ENCODE measurements around the gene CD44.
"Not testable (repeated sequence)": the region's sequence is repeated elsewhere in the genome, so short reads cannot be mapped to it uniquely, and the experiment has no call there.

CD44 gene

GRCh38 chr11:35225946-35226520, 87.1 kb downstream of the CD44 start:
- Histone ChIP-seq H3K4me1 (ENCODE audit: control insufficient read depth, low read length) (no peaks in the 10 kb centered on the region), H3K27ac (ENCODE audit: low read depth, low read length) (no peak overlapping the region), H3F3A (ENCODE audit: control insufficient read depth, insufficient read depth) (no peaks in the 10 kb centered on the region), H3K27me3 (ENCODE audit: control insufficient read depth, low read length) (no peaks in the 10 kb centered on the region), H3K79me2 (ENCODE audit: control insufficient read depth, low read length) (no peaks in the 10 kb centered on the region), H3K9me3 (ENCODE audit: control insufficient read depth, insufficient read depth, low read length) (no peaks in the 10 kb centered on the region), H3K9me2 (replicated peaks; ENCODE audit: control insufficient read depth, low read length) (no peaks in the 10 kb centered on the region), H3K4me2 (ENCODE audit: low read length) (no peak overlapping the region), H3K4me3 (ENCODE audit: low read length) (no peak overlapping the region), H4K20me1 (ENCODE audit: control insufficient read depth, insufficient read depth, low read depth, low read length) (no peaks in the 10 kb centered on the region), H3K36me3 (ENCODE audit: control insufficient read depth, low read length) (no peaks in the 10 kb centered on the region)
- TF ChIP-seq EZH2phosphoT487 (IDR thresholded peaks at IDR 0.05; ENCODE audit: borderline replicate concordance, low read length): no peak
- TF ChIP-seq, protein P1, sequence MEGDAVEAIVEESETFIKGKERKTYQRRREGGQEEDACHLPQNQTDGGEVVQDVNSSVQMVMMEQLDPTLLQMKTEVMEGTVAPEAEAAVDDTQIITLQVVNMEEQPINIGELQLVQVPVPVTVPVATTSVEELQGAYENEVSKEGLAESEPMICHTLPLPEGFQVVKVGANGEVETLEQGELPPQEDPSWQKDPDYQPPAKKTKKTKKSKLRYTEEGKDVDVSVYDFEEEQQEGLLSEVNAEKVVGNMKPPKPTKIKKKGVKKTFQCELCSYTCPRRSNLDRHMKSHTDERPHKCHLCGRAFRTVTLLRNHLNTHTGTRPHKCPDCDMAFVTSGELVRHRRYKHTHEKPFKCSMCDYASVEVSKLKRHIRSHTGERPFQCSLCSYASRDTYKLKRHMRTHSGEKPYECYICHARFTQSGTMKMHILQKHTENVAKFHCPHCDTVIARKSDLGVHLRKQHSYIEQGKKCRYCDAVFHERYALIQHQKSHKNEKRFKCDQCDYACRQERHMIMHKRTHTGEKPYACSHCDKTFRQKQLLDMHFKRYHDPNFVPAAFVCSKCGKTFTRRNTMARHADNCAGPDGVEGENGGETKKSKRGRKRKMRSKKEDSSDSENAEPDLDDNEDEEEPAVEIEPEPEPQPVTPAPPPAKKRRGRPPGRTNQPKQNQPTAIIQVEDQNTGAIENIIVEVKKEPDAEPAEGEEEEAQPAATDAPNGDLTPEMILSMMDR (IDR thresholded peaks at IDR 0.05; ENCODE audit: low read depth, low read length, poor library complexity, severe bottlenecking): no peak

DNA sequence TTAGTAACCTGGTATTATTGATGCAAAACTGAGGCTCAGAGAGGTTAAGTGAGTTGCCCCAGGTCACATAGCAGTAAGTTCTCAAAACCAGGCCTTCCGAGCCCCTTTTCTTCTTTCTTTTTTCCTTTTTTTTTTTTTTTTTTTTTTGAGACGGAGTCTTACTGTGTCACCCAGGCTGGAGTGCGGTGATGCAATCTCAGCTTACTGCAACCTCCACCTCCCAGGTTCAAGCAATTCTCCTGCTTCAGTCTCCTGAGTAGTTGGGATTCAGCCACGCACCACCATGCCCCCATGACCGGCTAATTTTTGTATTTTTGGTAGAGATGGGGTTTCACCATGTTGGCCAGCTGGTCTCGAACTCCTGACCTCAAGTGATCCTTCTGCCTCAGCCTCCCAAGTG, 87.8 kb downstream of the CD44 start:
- not testable (repeated sequence) for H3K9me3 ChIP-seq (ENCODE audit: control insufficient read depth, insufficient read depth, low read length); H3K27me3 ChIP-seq (ENCODE audit: control insufficient read depth, low read length); H3K79me2 ChIP-seq (ENCODE audit: control insufficient read depth, low read length); H3K4me3 ChIP-seq (ENCODE audit: low read length); H4K20me1 ChIP-seq (ENCODE audit: control insufficient read depth, insufficient read depth, low read depth, low read length); H3F3A ChIP-seq (ENCODE audit: control insufficient read depth, insufficient read depth); H3K9me2 ChIP-seq (replicated peaks; ENCODE audit: control insufficient read depth, low read length); H3K36me3 ChIP-seq (ENCODE audit: control insufficient read depth, low read length); H3K27ac ChIP-seq (ENCODE audit: low read depth, low read length); H3K4me2 ChIP-seq (ENCODE audit: low read length); H3K4me1 ChIP-seq (ENCODE audit: control insufficient read depth, low read length)

DNA sequence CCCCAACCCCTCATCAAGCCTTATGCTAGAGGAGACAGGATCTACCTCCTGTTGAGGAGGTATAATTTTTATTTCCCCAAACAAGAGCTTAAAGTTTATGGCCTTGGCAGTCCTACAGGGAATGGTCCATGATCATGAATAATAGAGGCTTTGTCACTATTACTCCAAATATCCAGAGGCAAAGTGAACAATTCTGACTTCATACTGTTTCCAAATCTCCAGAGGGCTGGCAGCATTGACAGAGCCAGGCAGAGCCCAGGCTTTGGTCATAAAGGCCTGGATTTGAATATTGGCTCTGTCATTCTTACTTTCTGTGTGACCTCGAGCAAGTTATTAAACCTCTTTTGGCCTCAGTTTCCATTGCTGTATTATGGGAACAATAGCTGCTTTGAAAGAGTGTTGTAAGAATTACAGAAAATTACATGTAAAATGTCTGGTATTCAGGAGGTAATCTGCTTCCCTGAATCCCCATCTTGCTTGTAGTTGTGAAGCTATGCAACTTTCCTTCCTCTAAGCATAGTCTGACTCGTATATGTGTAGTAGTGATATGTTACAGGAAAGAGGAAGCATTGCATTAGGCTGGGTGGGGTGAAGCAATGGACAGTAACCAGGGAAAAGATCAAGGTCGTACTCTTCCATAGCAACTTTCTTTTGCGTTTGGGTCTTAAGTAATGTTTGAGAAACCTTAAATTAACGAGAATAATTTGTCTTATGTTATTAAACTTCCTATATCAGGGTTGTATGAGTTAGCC, 88.8 kb downstream of the CD44 start:
- Histone ChIP-seq H3K79me2 (ENCODE audit: control insufficient read depth, low read length) (no peaks in the 10 kb centered on the region), H3K4me3 (ENCODE audit: low read length) (no peak overlapping the region), H3K27me3 (ENCODE audit: control insufficient read depth, low read length) (no peaks in the 10 kb centered on the region), H3K4me1 (ENCODE audit: control insufficient read depth, low read length) (no peaks in the 10 kb centered on the region), H3F3A (ENCODE audit: control insufficient read depth, insufficient read depth) (no peaks in the 10 kb centered on the region), H3K9me3 (ENCODE audit: control insufficient read depth, insufficient read depth, low read length) (no peaks in the 10 kb centered on the region), H3K27ac (ENCODE audit: low read depth, low read length) (no peak overlapping the region), H4K20me1 (ENCODE audit: control insufficient read depth, insufficient read depth, low read depth, low read length) (no peaks in the 10 kb centered on the region), H3K9me2 (replicated peaks; ENCODE audit: control insufficient read depth, low read length) (no peaks in the 10 kb centered on the region), H3K36me3 (ENCODE audit: control insufficient read depth, low read length) (no peaks in the 10 kb centered on the region), H3K4me2 (ENCODE audit: low read length) (no peak overlapping the region)
- TF ChIP-seq EZH2phosphoT487 (IDR thresholded peaks at IDR 0.05; ENCODE audit: borderline replicate concordance, low read length): no peak
- TF ChIP-seq, protein P1 (IDR thresholded peaks at IDR 0.05; ENCODE audit: low read depth, low read length, poor library complexity, severe bottlenecking): no peak

GRCh38 chr11:35228328-35228725, 89.4 kb downstream of the CD44 start:
- H3K4me2 ChIP-seq (ENCODE audit: low read length): no peak overlapping the region
- H3K4me3 ChIP-seq (ENCODE audit: low read length): no peak overlapping the region
- no peaks in the 10 kb centered on the region for H3K4me1 ChIP-seq (ENCODE audit: control insufficient read depth, low read length)
- H3K9me3 ChIP-seq (ENCODE audit: control insufficient read depth, insufficient read depth, low read length): no peaks in the 10 kb centered on the region
- no peaks in the 10 kb centered on the region for H3F3A ChIP-seq (ENCODE audit: control insufficient read depth, insufficient read depth)
- no peak overlapping the region for H3K27ac ChIP-seq (ENCODE audit: low read depth, low read length)
- no peaks in the 10 kb centered on the region for H3K27me3 ChIP-seq (ENCODE audit: control insufficient read depth, low read length)
- TF ChIP-seq EZH2phosphoT487 (IDR thresholded peaks at IDR 0.05; ENCODE audit: borderline replicate concordance, low read length): no peak
- TF ChIP-seq, protein P1 (IDR thresholded peaks at IDR 0.05; ENCODE audit: low read depth, low read length, poor library complexity, severe bottlenecking): no peak
- H3K36me3 ChIP-seq (ENCODE audit: control insufficient read depth, low read length): no peaks in the 10 kb centered on the region
- H4K20me1 ChIP-seq (ENCODE audit: control insufficient read depth, insufficient read depth, low read depth, low read length): no peaks in the 10 kb centered on the region
- no peaks in the 10 kb centered on the region for H3K79me2 ChIP-seq (ENCODE audit: control insufficient read depth, low read length)
- H3K9me2 ChIP-seq (replicated peaks; ENCODE audit: control insufficient read depth, low read length): no peaks in the 10 kb centered on the region
